ENCODE results near the gene PLXNA2.

DNA sequence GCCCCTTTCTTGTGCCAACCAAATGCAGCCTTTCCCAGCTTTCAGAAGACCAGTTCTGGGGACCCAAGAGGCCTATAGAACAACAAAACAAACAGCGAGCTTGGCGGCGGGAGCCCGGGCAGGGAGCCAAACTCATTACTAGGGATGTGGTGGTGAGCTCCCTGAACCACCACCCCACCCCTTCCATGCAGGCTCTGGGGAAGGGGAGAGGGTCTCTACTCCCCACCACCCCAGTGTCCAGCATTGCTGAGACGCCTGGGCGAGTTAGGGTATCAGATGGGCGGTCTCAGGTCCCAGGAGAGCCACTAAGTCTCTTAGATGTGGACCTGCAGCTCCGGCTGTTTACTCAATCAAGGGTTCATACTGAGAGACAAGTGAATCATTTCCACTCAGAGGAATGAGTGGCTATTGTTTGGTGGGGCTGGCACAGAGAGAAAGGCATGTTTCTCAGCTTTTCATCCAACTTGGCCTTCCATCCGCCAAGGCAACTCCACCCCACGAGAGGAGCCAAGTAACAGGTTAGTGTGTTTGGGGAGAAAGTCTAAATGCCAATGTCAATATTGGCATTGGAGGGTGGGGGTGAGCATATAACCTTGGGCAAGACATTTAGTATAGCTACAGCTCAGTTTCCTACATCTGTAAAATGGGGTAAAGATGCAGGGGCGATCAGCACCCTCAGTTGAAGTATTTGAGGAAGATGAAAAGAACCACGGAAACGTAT is 40.9 kb downstream of the PLXNA2 start:
- TF ChIP-seq, protein P1, sequence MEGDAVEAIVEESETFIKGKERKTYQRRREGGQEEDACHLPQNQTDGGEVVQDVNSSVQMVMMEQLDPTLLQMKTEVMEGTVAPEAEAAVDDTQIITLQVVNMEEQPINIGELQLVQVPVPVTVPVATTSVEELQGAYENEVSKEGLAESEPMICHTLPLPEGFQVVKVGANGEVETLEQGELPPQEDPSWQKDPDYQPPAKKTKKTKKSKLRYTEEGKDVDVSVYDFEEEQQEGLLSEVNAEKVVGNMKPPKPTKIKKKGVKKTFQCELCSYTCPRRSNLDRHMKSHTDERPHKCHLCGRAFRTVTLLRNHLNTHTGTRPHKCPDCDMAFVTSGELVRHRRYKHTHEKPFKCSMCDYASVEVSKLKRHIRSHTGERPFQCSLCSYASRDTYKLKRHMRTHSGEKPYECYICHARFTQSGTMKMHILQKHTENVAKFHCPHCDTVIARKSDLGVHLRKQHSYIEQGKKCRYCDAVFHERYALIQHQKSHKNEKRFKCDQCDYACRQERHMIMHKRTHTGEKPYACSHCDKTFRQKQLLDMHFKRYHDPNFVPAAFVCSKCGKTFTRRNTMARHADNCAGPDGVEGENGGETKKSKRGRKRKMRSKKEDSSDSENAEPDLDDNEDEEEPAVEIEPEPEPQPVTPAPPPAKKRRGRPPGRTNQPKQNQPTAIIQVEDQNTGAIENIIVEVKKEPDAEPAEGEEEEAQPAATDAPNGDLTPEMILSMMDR (IDR thresholded peaks at IDR 0.05; ENCODE audit: low read depth, low read length), result no peak
- no peak for TF ChIP-seq EZH2phosphoT487 (IDR thresholded peaks at IDR 0.05; ENCODE audit: low read depth)
